SK-N-MC (cell line): ENCODE results near the gene ACTMAP.
"Not testable (repeated sequence)": the region's sequence is repeated elsewhere in the genome, so short reads cannot be mapped to it uniquely, and the experiment has no call there.

ENCODE experiments used
- DNase-seq: peaks from one replicate; pipeline ENCODE4 v3.0.0-alpha.2; 2011; ENCODE audit warnings: low read depth, low spot score
- H3K27ac ChIP-seq: fragments of 200-600 bp; sonication (generic); 2 replicates; pipeline ENCODE4 v1.5.1; 2016; ENCODE audit warnings: mixed run types
- H3K36me3 ChIP-seq: fragments of 200-600 bp; sonication (generic); 2 replicates; pipeline ENCODE4 v1.6.1; 2017; ENCODE audit warnings: antibody characterized with exemption, low read length, mixed read lengths; ENCODE audit not compliant: insufficient read depth
- H3K4me3 ChIP-seq: fragments of 200-600 bp; sonication (generic); 2 replicates; pipeline ENCODE4 v1.5.1; 2016
- H3K9ac ChIP-seq: fragments of 200-600 bp; sonication (generic); 2 replicates; pipeline ENCODE4 v1.8.0; 2017; ENCODE audit warnings: mixed run types, mixed read lengths; ENCODE audit not compliant: insufficient read length
- H3K9me3 ChIP-seq: fragments of 200-600 bp; sonication (generic); 2 replicates; pipeline ENCODE4 v1.6.1; 2017; ENCODE audit warnings: low read depth, mild to moderate bottlenecking, antibody characterized with exemption, low read length, moderate library complexity, mixed read lengths
- EZH2 ChIP-seq: fragments of 200-600 bp; sonication (generic); IDR thresholded peaks from one replicate; pipeline ENCODE4 v1.6.1; 2017; ENCODE audit warnings: antibody characterized with exemption
- FOXP2 ChIP-seq: optimal IDR thresholded peaks from 2 replicates; pipeline ENCODE3; 2011; ENCODE audit warnings: mild to moderate bottlenecking, moderate library complexity; ENCODE audit not compliant: insufficient read depth; ENCODE audit errors: extremely low read length, control extremely low read depth
- POLR2AphosphoS5 ChIP-seq: IDR thresholded peaks from 2 replicates; pipeline ENCODE4 v1.6.1; 2012; ENCODE audit warnings: mild to moderate bottlenecking, low read depth, low read length, borderline replicate concordance

ACTMAP gene

GRCh38 chr19:40735013-40735771 is 15.1 kb downstream of the ACTMAP start:
- TF ChIP-seq POLR2AphosphoS5 (no peak), FOXP2 (no peak), EZH2 (no peak)
- no peak overlapping the region for H3K9ac ChIP-seq
- no peak overlapping the region for H3K27ac ChIP-seq
- H3K36me3 ChIP-seq, result peaks cover 35% of the 10 kb centered on the region
- H3K4me3 ChIP-seq, result no peak overlapping the region
- DNase-seq, result no peak
- H3K9me3 ChIP-seq, result no peaks in the 10 kb centered on the region

GRCh38 chr19:40733149-40733548 is 17.1 kb downstream of the ACTMAP start:
- Histone ChIP-seq H3K9ac (no peak overlapping the region), H3K4me3 (no peak overlapping the region), H3K36me3 (peaks cover 35% of the 10 kb centered on the region), H3K27ac (no peak overlapping the region), H3K9me3 (no peaks in the 10 kb centered on the region)
- DNase-seq, result no peak
- no peak for TF ChIP-seq POLR2AphosphoS5
- TF ChIP-seq EZH2, result no peak
- TF ChIP-seq FOXP2, result no peak

GRCh38 chr19:40732304-40732703 is 18.0 kb downstream of the ACTMAP start:
- H3K27ac ChIP-seq, H3K9ac ChIP-seq, DNase-seq, H3K4me3 ChIP-seq, H3K9me3 ChIP-seq: not testable (repeated sequence)
- H3K36me3 ChIP-seq, result peaks cover 38% of the 10 kb centered on the region

GRCh38 chr19:40730065-40730464 is 20.2 kb downstream of the ACTMAP start:
- H3K4me3 ChIP-seq, DNase-seq, H3K27ac ChIP-seq, H3K9me3 ChIP-seq, H3K9ac ChIP-seq: not testable (repeated sequence)
- peaks cover 35% of the 10 kb centered on the region for H3K36me3 ChIP-seq

- H3K4me3 ChIP-seq, result no peak overlapping the region
- peaks cover 24% of the 10 kb centered on the region for H3K36me3 ChIP-seq
- TF ChIP-seq POLR2AphosphoS5 (no peak), EZH2 (no peak), FOXP2 (no peak)
Observed at GRCh38 chr19:40726279-40726678, 24.0 kb downstream of the ACTMAP start.

GRCh38 chr19:40724855-40725254 is 25.4 kb downstream of the ACTMAP start:
- Histone ChIP-seq H3K36me3 (peaks cover 15% of the 10 kb centered on the region), H3K27ac (no peak overlapping the region), H3K9ac (no peak overlapping the region), H3K9me3 (no peaks in the 10 kb centered on the region), H3K4me3 (no peak overlapping the region)
- no peak for DNase-seq
- TF ChIP-seq FOXP2, result no peak
- TF ChIP-seq POLR2AphosphoS5, result no peak
- TF ChIP-seq EZH2, result no peak

More at GRCh38 chr19:40726279-40726678, 24.0 kb downstream of the ACTMAP start:
- no peaks in the 10 kb centered on the region for H3K9me3 ChIP-seq
- H3K9ac ChIP-seq, result no peak overlapping the region
- no peak overlapping the region for H3K27ac ChIP-seq
- no peak for DNase-seq

- Histone ChIP-seq H3K9ac (no peak overlapping the region), H3K27ac (no peak overlapping the region), H3K9me3 (no peaks in the 10 kb centered on the region), H3K4me3 (no peak overlapping the region), H3K36me3 (peaks cover 15% of the 10 kb centered on the region)
- TF ChIP-seq POLR2AphosphoS5 (no peak), EZH2 (no peak), FOXP2 (no peak)
- no peak for DNase-seq
Observed at GRCh38 chr19:40724315-40724714, 26.0 kb downstream of the ACTMAP start.

- Histone ChIP-seq H3K9me3 (no peaks in the 10 kb centered on the region), H3K27ac (no peak overlapping the region), H3K36me3 (peaks cover 15% of the 10 kb centered on the region), H3K4me3 (no peak overlapping the region), H3K9ac (no peak overlapping the region)
- DNase-seq, result no peak
- no peak for TF ChIP-seq FOXP2
- TF ChIP-seq EZH2, result no peak
- TF ChIP-seq POLR2AphosphoS5, result no peak
Observed at GRCh38 chr19:40723661-40724254, 26.5 kb downstream of the ACTMAP start.

- H3K9me3 ChIP-seq, result no peaks in the 10 kb centered on the region
- DNase-seq, result no peak
- TF ChIP-seq EZH2 (no peak), POLR2AphosphoS5 (no peak), FOXP2 (no peak)
- H3K9ac ChIP-seq, result no peak overlapping the region
- H3K4me3 ChIP-seq, result no peak overlapping the region
- H3K36me3 ChIP-seq, result peaks cover 8% of the 10 kb centered on the region
- H3K27ac ChIP-seq, result no peak overlapping the region
Observed at GRCh38 chr19:40721936-40722661, 28.2 kb downstream of the ACTMAP start.
